GM19043 (cell line): ENCODE data around the gene OTUD1.

Experiments used
- ATAC-seq: cut with Tn5 transposase; IDR thresholded peaks from one replicate; pipeline ENCODE4 v1.9.1; 2021; ENCODE audit warnings: low read depth; ENCODE audit not compliant: unreplicated experiment

Gene OTUD1

GRCh38 chr10:23419655-23420329 lies 19.1 kb upstream of the OTUD1 start:
- no peak for ATAC-seq

GRCh38 chr10:23421397-23421796 lies 17.5 kb upstream of the OTUD1 start:
- ATAC-seq: no peak

- no peak for ATAC-seq
Measured at GRCh38 chr10:23422003-23422411, 16.9 kb upstream of the OTUD1 start.

- no peak for ATAC-seq
Measured at GRCh38 chr10:23432166-23432565, 6.7 kb upstream of the OTUD1 start.

GRCh38 chr10:23432639-23433038 lies 6.2 kb upstream of the OTUD1 start:
- ATAC-seq: no peak

- ATAC-seq: no peak
Measured at GRCh38 chr10:23433701-23434100, 5.2 kb upstream of the OTUD1 start.

- no peak for ATAC-seq
Measured at GRCh38 chr10:23435378-23435777, 3.5 kb upstream of the OTUD1 start.

GRCh38 chr10:23436983-23437382 lies 1.9 kb upstream of the OTUD1 start:
- ATAC-seq: no peak

GRCh38 chr10:23437963-23438546 lies 820 bp upstream of the OTUD1 start:
- ATAC-seq: no peak

GRCh38 chr10:23439452-23439960 lies 631 bp downstream of the OTUD1 start:
- ATAC-seq: peak; percentile 8

- ATAC-seq: peak; percentile 1
Measured at GRCh38 chr10:23439961-23440889, 1.4 kb downstream of the OTUD1 start.

GRCh38 chr10:23441251-23441650 lies 2.4 kb downstream of the OTUD1 start:
- ATAC-seq: no peak

- ATAC-seq: no peak
Measured at GRCh38 chr10:23442936-23443335, 4.1 kb downstream of the OTUD1 start.

- ATAC-seq: no peak
Measured at GRCh38 chr10:23445591-23445990, 6.7 kb downstream of the OTUD1 start.

GRCh38 chr10:23448323-23448722 lies 9.4 kb downstream of the OTUD1 start:
- no peak for ATAC-seq

GRCh38 chr10:23448802-23449570 lies 10.1 kb downstream of the OTUD1 start:
- peak; percentile 94 for ATAC-seq

- no peak for ATAC-seq
Measured at GRCh38 chr10:23452033-23452655, 13.3 kb downstream of the OTUD1 start.

- ATAC-seq: no peak
Measured at GRCh38 chr10:23453465-23453864, 14.6 kb downstream of the OTUD1 start.

GRCh38 chr10:23457632-23458417 lies 18.9 kb downstream of the OTUD1 start:
- no peak for ATAC-seq
